Heart left ventricle (tissue), 16 donors: Measurements from ENCODE around the gene TROAP. TPM values are rescaled to one million over a fixed set of nuclear protein-coding genes. Genes with fewer than 3 reads are reported as not detected.

Experiments
- ATAC-seq, 4 donors: fragments of 200-7000 bp; cut with Tn5 transposase; one replicate each; pipeline ENCODE4 v1.9.1; 2020 to 2022; ENCODE audit warnings: moderate library complexity in 4 of 4, mild to moderate bottlenecking in 3 of 4, moderate number of reproducible peaks in 1 of 4
- DNase-seq, 5 donors: peaks; one replicate each; pipeline ENCODE4 v3.0.0-alpha.2; 2020
- H3K27ac ChIP-seq, 12 donors: fragments of 200-600 bp; sonication (generic) in 4 of 12; one replicate each; pipeline versions ENCODE4 v1.5.0 to v1.8.0; 2016 to 2022; ENCODE audit warnings: mild to moderate bottlenecking in 2 of 12
- H3K27me3 ChIP-seq, 9 donors: fragments of 200-600 bp; sonication (generic) in 2 of 9; one replicate each; pipeline versions ENCODE4 v1.5.1 to v1.8.0; 2016 to 2022; ENCODE audit warnings: mild to moderate bottlenecking in 3 of 9
- H3K36me3 ChIP-seq, 9 donors: fragments of 200-600 bp; sonication (generic) in 2 of 9; one replicate each; pipeline versions ENCODE4 v1.5.0 to v1.8.0; 2018 to 2022; ENCODE audit warnings: mild to moderate bottlenecking in 2 of 9
- H3K4me1 ChIP-seq, 12 donors: fragments of 200-600 bp; sonication (generic) in 4 of 12; one replicate each; pipeline versions ENCODE4 v1.5.0 to v1.8.0; 2016 to 2022; ENCODE audit warnings: mild to moderate bottlenecking in 3 of 12
- H3K4me3 ChIP-seq, 12 donors: fragments of 200-600 bp; sonication (generic) in 4 of 12; one replicate each; pipeline versions ENCODE4 v1.5.0 to v1.8.0; 2017 to 2022; ENCODE audit warnings: mild to moderate bottlenecking in 9 of 12, moderate library complexity in 4 of 12
- H3K9me3 ChIP-seq, 12 donors: fragments of 200-600 bp; sonication (generic) in 4 of 12; one replicate each; pipeline versions ENCODE4 v1.5.0 to v1.8.0; 2016 to 2022; ENCODE audit warnings: mild to moderate bottlenecking in 1 of 12
- CTCF ChIP-seq, 12 donors: fragments of 200-600 bp; sonication (generic) in 4 of 12; IDR thresholded peaks; one replicate each; pipeline versions ENCODE4 v1.5.0 to v1.8.0; 2018 to 2022; ENCODE audit warnings: antibody characterized with exemption in 12 of 12, mild to moderate bottlenecking in 5 of 12
- POLR2A ChIP-seq, 2 donors: fragments of 450-650 bp; IDR thresholded peaks; one replicate each; pipeline ENCODE4 v1.6.1; 2017; ENCODE audit warnings: antibody characterized with exemption in 2 of 2, mild to moderate bottlenecking in 2 of 2, moderate library complexity in 2 of 2
- WGBS, 4 donors: extraction: QIAGEN DNeasy Blood & Tissue Kit in 2 of 4; methylation state at CpG; one replicate each; pipeline versions ENCODE4 v1.1.5 to v1.1.7; 2013 to 2018; 5-methylcytosine and 5-hydroxymethylcytosine counted together
- intact Hi-C, 10 donors: fragments of 100-400 bp; cut with DNase I; formaldehyde crosslinking; loops; one replicate each; pipeline versions ENCODE4 v1.11.1 to v1.14.2; 2022
- polyA plus RNA-seq, 2 donors: library from polyadenylated mRNA; stranded (reverse); fragments of 200-250 nt; gene quantifications; one replicate each; pipeline ENCODE4 v1.2.3, GENCODE V29; 2013
- total RNA-seq, 9 donors: library from RNA; depleted of rRNA in 2 of 9; stranded (reverse); fragments of >200 nt in 2 of 9; fragmentation: NEBNext Ultra II Directional in 3 of 9; extraction: Animal tissue kit (Norgen Biotek cat#: 25700) in 3 of 9; gene quantifications; one replicate each; pipeline versions ENCODE4 v1.1.0 to v1.2.4, GENCODE V29; 2016 to 2023
- donor health status: ischemic (EF 13 %, LVEDD 7.1; RV severe dilation, severe dysfunction).
- donor health status: healthy with polysubstance abuse.
- donor health status: DM: no; HTN: yes; CAD: no.
- donor health status: DM: no; HTN: no; CAD: no.
- donor health status: ischemic (EF 25% LVEDD 6.9; RV normal size, moderate dysfunction).
- donor health status: ischemic (EF 25% LVEDD 5.7; RV mildly dilated, moderate dysfunction).
- donor health status: healthy.
- donor health status: DM: yes; HTN: yes; CAD: no.
- donor health status: ischemic (EF 35%, LVEDD 5.7; RV mildly dilated, moderate dysfunction).
- donor health status: nonischemic (EF 11% LVEDD 7.7; RV severe dilation, severe dysfunction).
- donor health status: DM: yes; HTN: yes; CAD: no.
- donor health status: PGD.
- donor health status: ischemic (EF 29% LVEDD 5.4; RV normal size, mild dysfunction).
- donor health status: nonischemic (EF 23%, LVEDD 6.1; RV moderate dilation, normal function).

Gene TROAP
- total and polyA plus RNA-seq, 11 donors = 0.11 to 6.4 (median 0.75) TPM; not detected in 4

DNA sequence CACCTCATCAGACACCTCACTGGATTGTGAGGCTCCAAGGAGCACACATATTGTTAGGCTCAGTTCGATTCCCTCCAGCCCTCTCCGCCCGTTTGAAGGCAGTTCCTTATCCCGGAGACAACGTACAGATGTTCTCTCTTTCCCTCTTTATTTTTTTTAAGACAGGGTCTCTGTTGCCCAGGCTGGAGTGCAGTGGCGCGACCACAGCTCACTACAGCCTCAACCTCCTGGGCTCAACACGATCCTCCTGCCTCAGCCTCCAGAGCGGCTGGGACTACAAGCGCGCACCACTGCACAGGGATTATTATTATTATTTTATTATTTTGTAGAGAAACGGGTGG is 718 bp upstream of the TROAP start:
- TF ChIP-seq CTCF (IDR thresholded peaks at IDR 0.05) = no peak
- TF ChIP-seq POLR2A (IDR thresholded peaks at IDR 0.05) = no peak
- Histone ChIP-seq H3K4me3 (peak overlapping the region; percentile 34 to 77 (median 68)), H3K9me3 (no peaks in the 10 kb centered on the region), H3K4me1 (peaks cover 0 to 16% (median 9%) of the 10 kb centered on the region in 12 donors), H3K27me3 (no peaks in the 10 kb centered on the region), H3K36me3 (no peaks in the 10 kb centered on the region), H3K27ac (peak overlapping the region in 10 of 12 donors; percentile 43 to 81 (median 71))
- no peak for ATAC-seq
- no peak for DNase-seq
- WGBS, 4 donors = 34 to 49% (median 47%) methylated on average over 12 of the region's 12 CpGs
- intact Hi-C loops = no loop called here

- Histone ChIP-seq H3K4me3 (peak overlapping the region in 11 of 12 donors; percentile 28 to 77 (median 68)), H3K9me3 (no peaks in the 10 kb centered on the region), H3K27ac (no peak overlapping the region), H3K4me1 (peaks cover 0 to 16% (median 9%) of the 10 kb centered on the region in 12 donors), H3K27me3 (no peaks in the 10 kb centered on the region), H3K36me3 (no peaks in the 10 kb centered on the region)
- intact Hi-C loops = no loop called here
- TF ChIP-seq CTCF (IDR thresholded peaks at IDR 0.05) (no peak), POLR2A (IDR thresholded peaks at IDR 0.05) (no peak)
- 9 to 12% (median 11%) methylated on average over 15 to 19 of the region's 19 CpGs for WGBS, 4 donors
- DNase-seq (no peak), ATAC-seq (no peak)
These were observed 556 bp downstream of the TROAP start for GRCh38 chr12:49323524-49324097.

DNA sequence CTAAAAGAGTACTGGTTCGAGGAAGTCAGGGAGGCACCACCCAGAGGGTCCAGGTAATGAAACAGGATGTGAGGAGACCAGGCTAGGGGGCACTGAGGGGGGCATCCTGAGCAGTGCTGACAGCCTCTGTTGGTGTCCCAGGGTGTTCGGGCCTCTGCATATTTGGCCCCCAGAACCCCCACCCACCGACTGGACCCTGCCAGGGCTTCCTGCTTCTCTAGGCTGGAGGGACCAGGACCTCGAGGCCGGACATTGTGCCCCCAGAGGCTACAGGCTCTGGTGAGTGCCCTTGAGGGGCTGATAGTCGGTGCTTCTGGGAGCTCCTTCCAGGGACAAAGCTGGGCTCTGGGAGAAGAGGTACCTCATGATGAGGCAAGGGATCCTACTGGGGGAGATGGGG is 2.6 kb downstream of the TROAP start:
- H3K27ac ChIP-seq = no peak overlapping the region
- no peaks in the 10 kb centered on the region for H3K36me3 ChIP-seq
- intact Hi-C loops = no loop called here
- H3K9me3 ChIP-seq = no peaks in the 10 kb centered on the region
- H3K4me1 ChIP-seq = peaks cover 0 to 16% (median 9%) of the 10 kb centered on the region in 12 donors
- no peak for DNase-seq
- H3K27me3 ChIP-seq = no peaks in the 10 kb centered on the region
- WGBS, 4 donors = 89 to 92% (median 91%) methylated on average over 5 to 6 of the region's 6 CpGs
- no peak overlapping the region for H3K4me3 ChIP-seq
- TF ChIP-seq CTCF (IDR thresholded peaks at IDR 0.05) = no peak
- no peak for ATAC-seq

GRCh38 chr12:49327368-49327767 is 4.3 kb downstream of the TROAP start:
- Histone ChIP-seq H3K4me3 (no peak overlapping the region), H3K9me3 (no peaks in the 10 kb centered on the region), H3K27me3 (peaks cover 0 to 4% (median 0%) of the 10 kb centered on the region in 9 donors), H3K4me1 (peaks cover 0 to 18% (median 8%) of the 10 kb centered on the region in 12 donors), H3K27ac (no peak overlapping the region), H3K36me3 (no peaks in the 10 kb centered on the region)
- intact Hi-C loops = no loop called here
- no peak for DNase-seq
- ATAC-seq = no peak
- no peak for TF ChIP-seq POLR2A (IDR thresholded peaks at IDR 0.05)
- TF ChIP-seq CTCF (IDR thresholded peaks at IDR 0.05) = no peak
